GM23338 (cell line): ENCODE data around the gene PERCC1.

ENCODE experiments used
- CREB1 ChIP-seq: fragments of 250-450 bp; sonication (Bioruptor Pico); IDR thresholded peaks from 2 replicates; pipeline ENCODE4 v1.5.0; 2020; ENCODE audit warnings: low read depth, mild to moderate bottlenecking, moderate library complexity
- CTCF ChIP-seq, 2 experiments: fragments of 200-600 bp in 1 of 2; sonication (generic) in 1 of 2; conservative IDR thresholded peaks; 2 replicates each; pipeline versions ENCODE4 v1.5.1 to v1.6.1; 2016 to 2017; ENCODE audit warnings: antibody characterized with exemption in 2 of 2, low read depth in 2 of 2, mild to moderate bottlenecking in 2 of 2, moderate library complexity in 1 of 2

GRCh38 chr16:1449201-1449788 is 18.4 kb downstream of the PERCC1 start:
- no peak for TF ChIP-seq CTCF (conservative IDR thresholded peaks at IDR 0.05; ENCODE audit: low read depth in 2 of 2)
- no peak for TF ChIP-seq CREB1 (CRISPR knock-in tag)
